ENCODE data around the gene EDN2. TPM values are rescaled to one million over a fixed set of nuclear protein-coding genes. Genes with fewer than 3 reads are reported as not detected.

EDN2 gene
- total and polyA plus RNA-seq, 2 donors from 2014 or later, result 2.3 to 2.9 TPM

DNA sequence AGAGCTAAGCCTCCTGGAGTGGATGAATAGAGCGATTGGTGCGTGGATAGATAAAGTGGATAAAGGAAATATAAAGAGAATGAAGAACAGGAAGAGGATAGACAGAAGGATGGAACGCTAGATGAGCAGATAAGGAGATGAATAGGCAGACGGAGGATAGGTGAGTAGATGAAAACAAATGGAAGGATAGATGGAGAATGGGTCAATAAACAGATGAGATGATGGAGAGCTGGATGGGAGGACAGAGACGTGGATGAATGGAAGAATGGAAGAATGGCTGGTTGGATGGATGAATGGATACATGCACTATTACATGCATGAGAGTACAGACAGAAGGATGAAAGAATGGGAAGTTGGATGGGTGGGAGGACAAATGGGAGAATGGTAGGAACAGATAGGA is 35.2 kb upstream of the EDN2 start:
- FAIRE-seq, result no peak

DNA sequence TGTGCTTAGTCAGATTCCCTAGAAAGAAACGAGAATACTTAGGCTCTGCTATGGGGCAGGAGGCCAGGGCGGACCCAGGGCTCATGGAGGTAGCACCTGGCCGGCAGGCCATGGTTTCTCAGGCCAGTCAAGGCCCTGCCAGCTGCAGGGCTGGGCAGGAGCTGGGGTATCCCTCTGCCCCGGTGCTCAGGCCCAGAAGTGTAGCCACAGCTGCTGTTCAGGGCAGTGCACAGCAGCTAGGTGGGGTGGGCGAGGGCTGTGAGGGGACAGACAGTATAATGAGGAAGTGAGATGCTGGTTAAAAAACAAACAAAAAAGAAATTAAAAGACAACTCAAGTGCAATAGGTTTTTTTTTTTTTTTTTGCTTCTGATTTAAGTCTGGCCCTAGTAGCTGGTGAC is 34.0 kb upstream of the EDN2 start:
- H3K9ac ChIP-seq (ENCODE audit: low read length in 3 of 3), result no peak overlapping the region
- H3K27ac ChIP-seq (ENCODE audit: low read depth in 2 of 2, low read length in 2 of 2), result no peak overlapping the region
- TF ChIP-seq, protein P1, sequence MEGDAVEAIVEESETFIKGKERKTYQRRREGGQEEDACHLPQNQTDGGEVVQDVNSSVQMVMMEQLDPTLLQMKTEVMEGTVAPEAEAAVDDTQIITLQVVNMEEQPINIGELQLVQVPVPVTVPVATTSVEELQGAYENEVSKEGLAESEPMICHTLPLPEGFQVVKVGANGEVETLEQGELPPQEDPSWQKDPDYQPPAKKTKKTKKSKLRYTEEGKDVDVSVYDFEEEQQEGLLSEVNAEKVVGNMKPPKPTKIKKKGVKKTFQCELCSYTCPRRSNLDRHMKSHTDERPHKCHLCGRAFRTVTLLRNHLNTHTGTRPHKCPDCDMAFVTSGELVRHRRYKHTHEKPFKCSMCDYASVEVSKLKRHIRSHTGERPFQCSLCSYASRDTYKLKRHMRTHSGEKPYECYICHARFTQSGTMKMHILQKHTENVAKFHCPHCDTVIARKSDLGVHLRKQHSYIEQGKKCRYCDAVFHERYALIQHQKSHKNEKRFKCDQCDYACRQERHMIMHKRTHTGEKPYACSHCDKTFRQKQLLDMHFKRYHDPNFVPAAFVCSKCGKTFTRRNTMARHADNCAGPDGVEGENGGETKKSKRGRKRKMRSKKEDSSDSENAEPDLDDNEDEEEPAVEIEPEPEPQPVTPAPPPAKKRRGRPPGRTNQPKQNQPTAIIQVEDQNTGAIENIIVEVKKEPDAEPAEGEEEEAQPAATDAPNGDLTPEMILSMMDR (IDR thresholded peaks at IDR 0.05; ENCODE audit: borderline replicate concordance, extremely low read depth, insufficient read depth), result no peak
- H3K9me3 ChIP-seq (ENCODE audit: control insufficient read depth in 2 of 3, insufficient read depth in 1 of 3, low read length in 3 of 3), result no peaks in the 10 kb centered on the region
- no peaks in the 10 kb centered on the region for H3K36me3 ChIP-seq (ENCODE audit: control insufficient read depth in 2 of 3, insufficient read depth in 3 of 3, low read length in 3 of 3)
- H3K4me3 ChIP-seq (ENCODE audit: low read length in 3 of 3), result no peak overlapping the region
- no peak for DNase-seq
- H3K4me1 ChIP-seq (ENCODE audit: control insufficient read depth in 2 of 3, insufficient read depth in 2 of 3, low read depth in 1 of 3, low read length in 3 of 3), result peaks cover 0 to 19% (median 14%) of the 10 kb centered on the region in 3 donors
- intact Hi-C loops (cut with DNase I), result no loop called here
- no peaks in the 10 kb centered on the region for H3K27me3 ChIP-seq (ENCODE audit: control insufficient read depth, insufficient read depth, low read length)
- FAIRE-seq, result no peak

More for the DNA sequence above, 35.2 kb upstream of the EDN2 start:
- Histone ChIP-seq H3K4me3 (ENCODE audit: low read length in 3 of 3) (no peak overlapping the region), H3K27me3 (ENCODE audit: control insufficient read depth, insufficient read depth, low read length) (no peaks in the 10 kb centered on the region), H3K9ac (ENCODE audit: low read length in 3 of 3) (no peak overlapping the region), H3K27ac (ENCODE audit: low read depth in 2 of 2, low read length in 2 of 2) (no peak overlapping the region), H3K36me3 (ENCODE audit: control insufficient read depth in 2 of 3, insufficient read depth in 3 of 3, low read length in 3 of 3) (no peaks in the 10 kb centered on the region), H3K4me1 (ENCODE audit: control insufficient read depth in 2 of 3, insufficient read depth in 2 of 3, low read depth in 1 of 3, low read length in 3 of 3) (peaks cover 0 to 18% (median 14%) of the 10 kb centered on the region in 3 donors), H3K9me3 (ENCODE audit: control insufficient read depth in 2 of 3, insufficient read depth in 1 of 3, low read length in 3 of 3) (no peaks in the 10 kb centered on the region)
- TF ChIP-seq, protein P1 (IDR thresholded peaks at IDR 0.05; ENCODE audit: borderline replicate concordance, extremely low read depth, insufficient read depth), result no peak
- intact Hi-C loops (cut with DNase I), result no loop called here
- no peak for DNase-seq

DNA sequence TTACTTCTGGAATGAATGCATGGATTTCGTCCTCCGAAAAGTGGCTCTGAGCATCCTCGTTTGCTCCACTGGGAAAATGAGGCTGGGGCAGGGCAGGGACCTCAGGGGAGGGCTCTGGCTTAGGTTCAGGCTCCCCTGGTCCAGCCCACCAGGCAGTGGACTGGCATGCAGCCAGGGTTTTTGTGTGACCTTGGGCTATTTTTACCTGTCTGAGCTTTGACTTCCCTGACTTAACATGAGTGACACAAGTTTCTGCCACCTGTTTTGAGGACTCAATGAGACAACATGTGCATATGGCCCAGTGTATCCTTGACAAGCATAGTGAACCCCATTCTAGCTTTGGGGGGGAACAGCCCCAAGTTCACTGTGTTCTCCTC is 32.6 kb upstream of the EDN2 start:
- FAIRE-seq, result no peak
- Histone ChIP-seq H3K27ac (ENCODE audit: low read depth in 2 of 2, low read length in 2 of 2) (peak overlapping the region; percentile 43 to 76), H3K27me3 (ENCODE audit: control insufficient read depth, insufficient read depth, low read length) (no peaks in the 10 kb centered on the region), H3K9ac (ENCODE audit: low read length in 3 of 3) (no peak overlapping the region), H3K4me3 (ENCODE audit: low read length in 3 of 3) (peak overlapping the region in 1 of 3 donors; percentile 64), H3K9me3 (ENCODE audit: control insufficient read depth in 2 of 3, insufficient read depth in 1 of 3, low read length in 3 of 3) (no peaks in the 10 kb centered on the region), H3K4me1 (ENCODE audit: control insufficient read depth in 2 of 3, insufficient read depth in 2 of 3, low read depth in 1 of 3, low read length in 3 of 3) (peaks cover 0 to 19% (median 14%) of the 10 kb centered on the region in 3 donors), H3K36me3 (ENCODE audit: control insufficient read depth in 2 of 3, insufficient read depth in 3 of 3, low read length in 3 of 3) (no peaks in the 10 kb centered on the region)
- TF ChIP-seq, protein P1 (IDR thresholded peaks at IDR 0.05; ENCODE audit: borderline replicate concordance, extremely low read depth, insufficient read depth), result no peak
- intact Hi-C loops (cut with DNase I), result no loop called here
- no peak for DNase-seq
